ENCODE results near the gene RELL2.

RELL2 gene

DNA sequence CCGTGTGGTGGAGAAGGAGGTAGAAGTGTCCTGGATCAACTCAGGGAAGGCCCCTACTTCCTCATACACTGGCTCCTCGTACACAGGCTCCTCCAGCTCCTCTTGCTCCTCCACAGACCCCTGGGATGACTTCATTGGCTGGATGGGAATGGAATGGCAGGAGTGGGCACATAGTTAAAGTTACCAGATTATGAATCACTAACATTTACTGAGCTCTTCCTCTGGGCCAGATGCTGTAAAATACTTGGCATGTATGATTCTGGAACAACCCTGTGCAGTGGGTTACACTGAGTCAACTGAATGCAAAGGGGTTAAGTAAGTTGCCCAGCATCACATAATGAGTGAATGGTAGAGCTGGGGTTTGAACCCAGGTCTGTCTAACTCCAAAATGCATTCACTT is 17.5 kb downstream of the RELL2 start:
- Histone ChIP-seq H4K8ac (ENCODE audit: low read depth, low read length) (no peak overlapping the region), H3K4me1 (ENCODE audit: control insufficient read depth, low read depth, low read length) (peaks cover 2% of the 10 kb centered on the region), H2BK120ac (ENCODE audit: low read depth, low read length) (no peak overlapping the region), H3K79me1 (ENCODE audit: low read length) (no peaks in the 10 kb centered on the region), H3K4me2 (ENCODE audit: low read length) (no peak overlapping the region), H3K18ac (ENCODE audit: low read length) (no peak overlapping the region), H3K23ac (ENCODE audit: low read length) (no peak overlapping the region), H3K36me3 (ENCODE audit: control insufficient read depth, insufficient read depth, low read length) (peaks cover 3% of the 10 kb centered on the region), H2BK15ac (replicated peaks; ENCODE audit: low read depth) (no peak overlapping the region), H3K9ac (ENCODE audit: low read length) (no peak overlapping the region), H3K4me3 (ENCODE audit: low read length) (no peak overlapping the region), H3K79me2 (ENCODE audit: control insufficient read depth, insufficient read depth, low read length) (no peaks in the 10 kb centered on the region), H3K27me3 (ENCODE audit: insufficient read depth, low read length, poor library complexity) (no peaks in the 10 kb centered on the region), H3K27ac (ENCODE audit: low read depth, low read length) (no peak overlapping the region), H4K5ac (ENCODE audit: low read length) (no peak overlapping the region), H2AK5ac (ENCODE audit: low read length) (no peak overlapping the region), H2BK5ac (ENCODE audit: low read length) (no peak overlapping the region), H3K56ac (ENCODE audit: low read length) (no peak overlapping the region), H3K4ac (ENCODE audit: low read depth, low read length) (no peak overlapping the region)
- no peak for DNase-seq
- no CpG with 5 or more reads among the region's 2 CpGs for WGBS (ENCODE audit: extremely low coverage, insufficient coverage, low lambda C conversion rate)

DNA sequence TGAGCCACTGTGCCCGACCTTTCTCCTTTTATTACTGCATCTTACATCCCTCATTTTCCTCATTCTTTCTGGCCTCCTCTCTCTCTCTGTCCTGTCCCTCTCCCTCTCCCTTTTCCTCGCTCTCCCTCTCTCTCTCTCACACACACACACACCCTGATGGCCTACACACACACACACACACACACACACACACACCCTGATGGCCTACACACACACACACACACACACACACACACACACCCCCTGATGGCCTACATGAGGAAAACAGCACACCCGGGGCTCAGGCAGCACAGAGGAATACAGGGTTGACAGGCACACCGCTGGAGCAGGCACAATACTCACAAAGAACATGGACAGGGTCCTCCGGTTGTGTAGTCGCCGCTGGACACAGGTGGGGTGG is 18.2 kb downstream of the RELL2 start:
- no peak overlapping the region for H3K27ac ChIP-seq (ENCODE audit: low read depth, low read length)
- no peak overlapping the region for H3K23ac ChIP-seq (ENCODE audit: low read length)
- H3K4ac ChIP-seq (ENCODE audit: low read depth, low read length): no peak overlapping the region
- H3K79me2 ChIP-seq (ENCODE audit: control insufficient read depth, insufficient read depth, low read length): no peaks in the 10 kb centered on the region
- WGBS (ENCODE audit: extremely low coverage, insufficient coverage, low lambda C conversion rate): no CpG with 5 or more reads among the region's 7 CpGs
- no peak overlapping the region for H3K56ac ChIP-seq (ENCODE audit: low read length)
- peaks cover 2% of the 10 kb centered on the region for H3K4me1 ChIP-seq (ENCODE audit: control insufficient read depth, low read depth, low read length)
- H3K9ac ChIP-seq (ENCODE audit: low read length): no peak overlapping the region
- H2BK15ac ChIP-seq (replicated peaks; ENCODE audit: low read depth): no peak overlapping the region
- H4K5ac ChIP-seq (ENCODE audit: low read length): no peak overlapping the region
- H4K8ac ChIP-seq (ENCODE audit: low read depth, low read length): no peak overlapping the region
- no peak overlapping the region for H2BK5ac ChIP-seq (ENCODE audit: low read length)
- H2BK120ac ChIP-seq (ENCODE audit: low read depth, low read length): no peak overlapping the region
- no peak for DNase-seq
- no peak overlapping the region for H3K18ac ChIP-seq (ENCODE audit: low read length)
- H3K27me3 ChIP-seq (ENCODE audit: insufficient read depth, low read length, poor library complexity): no peaks in the 10 kb centered on the region
- no peaks in the 10 kb centered on the region for H3K79me1 ChIP-seq (ENCODE audit: low read length)
- no peak overlapping the region for H3K4me3 ChIP-seq (ENCODE audit: low read length)
- no peak overlapping the region for H2AK5ac ChIP-seq (ENCODE audit: low read length)
- peaks cover 5% of the 10 kb centered on the region for H3K36me3 ChIP-seq (ENCODE audit: control insufficient read depth, insufficient read depth, low read length)
- no peak overlapping the region for H3K4me2 ChIP-seq (ENCODE audit: low read length)

DNA sequence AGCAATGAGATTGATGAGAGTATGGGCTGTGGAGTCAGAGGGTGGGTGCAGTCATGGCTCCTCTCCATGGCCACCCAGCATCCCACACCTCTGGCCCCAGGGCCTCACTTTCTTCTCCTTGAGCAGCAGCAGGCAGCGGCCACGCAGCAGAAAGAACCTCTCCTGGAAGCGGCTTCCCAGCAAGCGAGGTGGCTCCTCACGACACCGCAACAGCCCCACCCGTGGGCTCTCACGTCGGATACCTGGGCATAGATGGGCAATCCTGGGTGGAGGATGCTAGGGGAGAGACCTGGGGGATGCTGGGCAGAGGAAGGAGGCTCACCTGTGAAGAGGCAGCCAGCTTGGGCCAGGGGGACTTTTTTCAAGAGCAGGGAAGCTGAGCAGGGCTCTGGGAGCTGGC is 19.6 kb downstream of the RELL2 start:
- no peaks in the 10 kb centered on the region for H3K27me3 ChIP-seq (ENCODE audit: insufficient read depth, low read length, poor library complexity)

DNA sequence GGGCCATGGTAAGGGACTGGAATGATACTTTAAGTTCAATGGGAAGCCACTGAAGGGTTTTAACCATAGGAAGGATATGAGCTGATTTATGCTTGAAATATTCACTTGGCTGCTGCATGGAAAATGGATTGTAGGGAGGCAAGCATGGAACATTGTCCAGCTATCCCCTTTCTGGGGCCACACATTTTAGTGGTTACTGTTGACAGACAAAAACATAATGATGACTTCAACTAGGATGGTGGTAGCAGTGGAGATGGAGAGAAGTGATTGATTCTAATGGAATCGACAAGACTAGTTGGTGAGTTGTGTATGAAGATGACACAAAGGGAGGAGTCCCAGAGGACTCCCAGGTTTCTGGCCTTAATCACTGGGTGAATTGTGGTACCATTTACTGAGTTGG is 20.6 kb downstream of the RELL2 start:
- H3K27me3 ChIP-seq (ENCODE audit: insufficient read depth, low read length, poor library complexity): no peaks in the 10 kb centered on the region
- no peak overlapping the region for H3K4me2 ChIP-seq (ENCODE audit: low read length)
- no peak overlapping the region for H3K56ac ChIP-seq (ENCODE audit: low read length)
- H3K27ac ChIP-seq (ENCODE audit: low read depth, low read length): no peak overlapping the region
- H2BK120ac ChIP-seq (ENCODE audit: low read depth, low read length): no peak overlapping the region
- no peak overlapping the region for H4K5ac ChIP-seq (ENCODE audit: low read length)
- no peak overlapping the region for H3K23ac ChIP-seq (ENCODE audit: low read length)
- no peak overlapping the region for H2BK5ac ChIP-seq (ENCODE audit: low read length)
- H3K4me3 ChIP-seq (ENCODE audit: low read length): no peak overlapping the region
- H3K79me2 ChIP-seq (ENCODE audit: control insufficient read depth, insufficient read depth, low read length): no peaks in the 10 kb centered on the region
- DNase-seq: no peak
- no peak overlapping the region for H4K8ac ChIP-seq (ENCODE audit: low read depth, low read length)
- no peaks in the 10 kb centered on the region for H3K4me1 ChIP-seq (ENCODE audit: control insufficient read depth, low read depth, low read length)
- H3K36me3 ChIP-seq (ENCODE audit: control insufficient read depth, insufficient read depth, low read length): peaks cover 5% of the 10 kb centered on the region
- H3K79me1 ChIP-seq (ENCODE audit: low read length): no peaks in the 10 kb centered on the region
- WGBS (ENCODE audit: extremely low coverage, insufficient coverage, low lambda C conversion rate): no CpG with 5 or more reads among the region's 1 CpG
- no peak overlapping the region for H3K18ac ChIP-seq (ENCODE audit: low read length)
- H3K9ac ChIP-seq (ENCODE audit: low read length): no peak overlapping the region
- no peak overlapping the region for H2AK5ac ChIP-seq (ENCODE audit: low read length)
- H2BK15ac ChIP-seq (replicated peaks; ENCODE audit: low read depth): no peak overlapping the region
- no peak overlapping the region for H3K4ac ChIP-seq (ENCODE audit: low read depth, low read length)

More for the DNA sequence above, 19.6 kb downstream of the RELL2 start:
- H3K23ac ChIP-seq (ENCODE audit: low read length): no peak overlapping the region
- no peak overlapping the region for H3K18ac ChIP-seq (ENCODE audit: low read length)
- peaks cover 5% of the 10 kb centered on the region for H3K36me3 ChIP-seq (ENCODE audit: control insufficient read depth, insufficient read depth, low read length)
- no peak overlapping the region for H4K8ac ChIP-seq (ENCODE audit: low read depth, low read length)
- no peak overlapping the region for H4K5ac ChIP-seq (ENCODE audit: low read length)
- no peak overlapping the region for H3K4me2 ChIP-seq (ENCODE audit: low read length)
- H3K4ac ChIP-seq (ENCODE audit: low read depth, low read length): no peak overlapping the region
- no peak overlapping the region for H3K27ac ChIP-seq (ENCODE audit: low read depth, low read length)
- no CpG with 5 or more reads among the region's 9 CpGs for WGBS (ENCODE audit: extremely low coverage, insufficient coverage, low lambda C conversion rate)
- H3K79me1 ChIP-seq (ENCODE audit: low read length): no peaks in the 10 kb centered on the region
- H2BK15ac ChIP-seq (replicated peaks; ENCODE audit: low read depth): no peak overlapping the region
- H2BK5ac ChIP-seq (ENCODE audit: low read length): no peak overlapping the region
- H3K4me1 ChIP-seq (ENCODE audit: control insufficient read depth, low read depth, low read length): peaks cover 2% of the 10 kb centered on the region
- no peak for DNase-seq
- no peak overlapping the region for H3K9ac ChIP-seq (ENCODE audit: low read length)
- H3K4me3 ChIP-seq (ENCODE audit: low read length): no peak overlapping the region
- H2AK5ac ChIP-seq (ENCODE audit: low read length): no peak overlapping the region
- H3K56ac ChIP-seq (ENCODE audit: low read length): no peak overlapping the region
- no peak overlapping the region for H2BK120ac ChIP-seq (ENCODE audit: low read depth, low read length)
- H3K79me2 ChIP-seq (ENCODE audit: control insufficient read depth, insufficient read depth, low read length): no peaks in the 10 kb centered on the region

DNA sequence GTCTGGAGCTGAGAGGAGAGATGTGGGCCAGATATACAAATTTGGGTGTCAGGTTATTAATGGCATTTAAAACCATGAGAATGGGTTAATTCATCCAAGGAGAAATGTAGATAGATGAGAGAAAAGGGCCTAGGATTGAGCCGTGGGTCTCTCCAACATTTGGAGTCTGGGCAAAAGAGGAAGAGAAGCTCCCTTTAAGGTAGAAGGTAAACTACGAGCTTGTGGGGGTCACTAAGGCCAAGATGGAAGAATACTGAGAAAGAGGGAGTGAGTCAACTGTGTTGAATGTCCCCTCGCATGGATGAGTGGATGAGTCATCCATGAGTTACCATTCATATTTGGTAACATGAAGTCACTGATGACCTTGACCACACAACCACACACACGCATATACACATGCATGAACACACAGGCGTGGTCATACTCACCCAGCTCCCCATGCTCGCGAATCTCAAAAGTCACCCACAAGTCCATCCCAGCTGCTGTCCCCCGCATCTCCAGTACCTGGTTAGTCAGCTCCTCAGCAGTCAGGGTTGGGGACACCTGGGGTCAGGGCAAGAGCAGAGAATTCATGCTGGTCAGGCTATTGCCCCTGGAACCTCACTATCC is 21.2 kb downstream of the RELL2 start:
- Histone ChIP-seq H3K36me3 (ENCODE audit: control insufficient read depth, insufficient read depth, low read length) (peaks cover 5% of the 10 kb centered on the region), H2AK5ac (ENCODE audit: low read length) (no peak overlapping the region), H3K4me2 (ENCODE audit: low read length) (no peak overlapping the region), H3K79me1 (ENCODE audit: low read length) (no peaks in the 10 kb centered on the region), H2BK15ac (replicated peaks; ENCODE audit: low read depth) (no peak overlapping the region), H3K23ac (ENCODE audit: low read length) (no peak overlapping the region), H3K9ac (ENCODE audit: low read length) (no peak overlapping the region), H3K27me3 (ENCODE audit: insufficient read depth, low read length, poor library complexity) (no peaks in the 10 kb centered on the region), H4K5ac (ENCODE audit: low read length) (no peak overlapping the region), H3K56ac (ENCODE audit: low read length) (no peak overlapping the region), H3K4me3 (ENCODE audit: low read length) (no peak overlapping the region), H4K8ac (ENCODE audit: low read depth, low read length) (no peak overlapping the region), H3K79me2 (ENCODE audit: control insufficient read depth, insufficient read depth, low read length) (no peaks in the 10 kb centered on the region), H3K27ac (ENCODE audit: low read depth, low read length) (no peak overlapping the region), H2BK5ac (ENCODE audit: low read length) (no peak overlapping the region), H3K18ac (ENCODE audit: low read length) (no peak overlapping the region), H3K4ac (ENCODE audit: low read depth, low read length) (no peak overlapping the region), H2BK120ac (ENCODE audit: low read depth, low read length) (no peak overlapping the region), H3K4me1 (ENCODE audit: control insufficient read depth, low read depth, low read length) (no peaks in the 10 kb centered on the region)
- no peak for DNase-seq
- no CpG with 5 or more reads among the region's 8 CpGs for WGBS (ENCODE audit: extremely low coverage, insufficient coverage, low lambda C conversion rate)

DNA sequence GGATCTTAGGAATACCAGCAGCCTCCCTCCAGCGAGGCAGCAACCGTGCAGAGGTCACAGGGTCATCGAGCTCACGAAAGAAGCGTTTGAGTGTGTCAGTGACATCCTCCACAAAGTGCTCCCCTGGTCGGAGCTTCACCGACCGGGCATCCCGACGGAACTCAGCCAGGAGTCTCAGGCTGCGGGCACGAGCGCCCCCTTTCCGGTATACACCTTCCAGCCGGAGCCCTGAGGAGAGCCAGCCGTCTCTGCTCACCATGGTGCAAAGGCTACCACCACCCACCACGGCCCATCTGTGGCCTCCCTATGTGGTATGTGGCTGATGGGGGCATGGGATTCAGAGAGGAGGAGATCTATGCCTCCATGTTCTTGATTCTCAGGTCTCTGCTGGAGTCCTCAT is 25.2 kb downstream of the RELL2 start:
- no peak overlapping the region for H2BK5ac ChIP-seq (ENCODE audit: low read length)
- no peak overlapping the region for H3K9ac ChIP-seq (ENCODE audit: low read length)
- H3K18ac ChIP-seq (ENCODE audit: low read length): no peak overlapping the region
- no peak overlapping the region for H2BK120ac ChIP-seq (ENCODE audit: low read depth, low read length)
- H3K4me2 ChIP-seq (ENCODE audit: low read length): no peak overlapping the region
- H3K4ac ChIP-seq (ENCODE audit: low read depth, low read length): no peak overlapping the region
- no peaks in the 10 kb centered on the region for H3K27me3 ChIP-seq (ENCODE audit: insufficient read depth, low read length, poor library complexity)
- H3K23ac ChIP-seq (ENCODE audit: low read length): no peak overlapping the region
- DNase-seq: no peak
- no peaks in the 10 kb centered on the region for H3K79me2 ChIP-seq (ENCODE audit: control insufficient read depth, insufficient read depth, low read length)
- WGBS (ENCODE audit: extremely low coverage, insufficient coverage, low lambda C conversion rate): no CpG with 5 or more reads among the region's 17 CpGs
- no peak overlapping the region for H3K27ac ChIP-seq (ENCODE audit: low read depth, low read length)
- H2AK5ac ChIP-seq (ENCODE audit: low read length): no peak overlapping the region
- no peak overlapping the region for H3K4me3 ChIP-seq (ENCODE audit: low read length)
- H3K79me1 ChIP-seq (ENCODE audit: low read length): no peaks in the 10 kb centered on the region
- no peak overlapping the region for H4K5ac ChIP-seq (ENCODE audit: low read length)
- no peaks in the 10 kb centered on the region for H3K4me1 ChIP-seq (ENCODE audit: control insufficient read depth, low read depth, low read length)
- peaks cover 5% of the 10 kb centered on the region for H3K36me3 ChIP-seq (ENCODE audit: control insufficient read depth, insufficient read depth, low read length)
- H4K8ac ChIP-seq (ENCODE audit: low read depth, low read length): no peak overlapping the region
- no peak overlapping the region for H3K56ac ChIP-seq (ENCODE audit: low read length)
- no peak overlapping the region for H2BK15ac ChIP-seq (replicated peaks; ENCODE audit: low read depth)

All from mesendoderm (in vitro differentiated cells).